GM21528 (cell line): Measurements from ENCODE around the gene ZNF518A.
A peak's percentile ranks its signal among the peaks of the same experiment; 100 is the strongest.
"Not testable (repeated sequence)": the region's sequence is repeated elsewhere in the genome, so short reads cannot be mapped to it uniquely, and the experiment has no call there.

ENCODE experiments used
- ATAC-seq: cut with Tn5 transposase; IDR thresholded peaks from one replicate; pipeline ENCODE4 v1.9.1; 2021; ENCODE audit warnings: mild to moderate bottlenecking, moderate library complexity; ENCODE audit not compliant: unreplicated experiment, low FRiP score

Gene ZNF518A

GRCh38 chr10:96130326-96130995, 364 bp downstream of the ZNF518A start:
- peak; percentile 66 for ATAC-seq

DNA sequence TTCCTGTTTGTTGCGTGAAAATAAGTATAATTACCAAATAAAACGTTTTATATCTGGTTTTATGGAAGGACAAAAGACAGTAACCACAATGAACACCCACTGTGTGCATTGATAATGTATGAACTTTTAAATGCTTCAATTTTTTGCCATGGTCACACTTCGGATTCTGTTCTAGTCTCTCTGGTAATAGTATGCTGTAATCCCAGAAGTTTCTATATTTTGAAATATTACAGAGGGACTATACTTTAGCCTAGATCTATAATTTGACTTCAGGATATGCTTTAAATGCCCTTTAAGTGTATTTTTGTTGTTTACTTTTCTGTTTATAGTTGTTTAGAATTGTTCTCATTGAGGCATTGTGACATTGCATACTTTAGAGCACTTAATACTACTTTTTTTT, 1.5 kb downstream of the ZNF518A start:
- no peak for ATAC-seq

DNA sequence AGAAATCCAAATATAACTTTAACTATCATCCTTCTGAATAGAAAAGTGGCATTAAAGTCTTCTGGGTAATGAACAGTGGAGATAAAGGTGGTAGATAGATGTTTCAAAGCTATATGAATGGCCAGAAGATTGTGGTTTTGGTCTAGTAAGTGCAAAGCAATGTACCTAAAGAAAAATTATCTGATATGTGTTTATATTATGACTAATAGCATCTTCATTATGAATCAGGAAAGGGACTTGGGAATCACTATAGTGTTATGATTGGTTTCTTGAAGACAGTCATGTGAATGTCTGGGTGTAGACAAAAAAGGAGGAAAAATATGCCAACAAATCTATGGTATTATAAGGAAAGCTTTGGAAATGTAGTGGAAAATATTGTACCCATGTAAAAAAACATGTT, 3.0 kb downstream of the ZNF518A start:
- ATAC-seq: no peak

DNA sequence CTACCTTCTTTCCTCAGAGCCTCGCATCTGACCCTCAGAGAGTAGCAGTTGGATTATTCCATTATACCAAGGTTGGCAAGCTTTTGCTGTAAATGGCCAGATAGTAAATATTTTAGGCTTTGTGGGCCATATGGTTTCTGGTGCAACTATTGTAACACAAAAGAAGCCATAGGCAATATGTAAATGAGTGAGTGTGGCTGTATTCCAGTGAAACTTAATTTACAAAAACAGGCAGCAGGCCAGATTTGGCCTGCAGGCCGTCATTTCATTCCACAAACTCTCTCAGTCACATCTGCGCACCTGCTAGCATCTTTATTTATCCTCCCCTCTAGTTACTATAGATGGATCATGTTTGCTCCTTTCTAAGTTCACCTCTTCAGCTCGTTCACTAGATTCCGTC, 6.7 kb downstream of the ZNF518A start:
- no peak for ATAC-seq

GRCh38 chr10:96137567-96137966, 7.5 kb downstream of the ZNF518A start:
- no peak for ATAC-seq

DNA sequence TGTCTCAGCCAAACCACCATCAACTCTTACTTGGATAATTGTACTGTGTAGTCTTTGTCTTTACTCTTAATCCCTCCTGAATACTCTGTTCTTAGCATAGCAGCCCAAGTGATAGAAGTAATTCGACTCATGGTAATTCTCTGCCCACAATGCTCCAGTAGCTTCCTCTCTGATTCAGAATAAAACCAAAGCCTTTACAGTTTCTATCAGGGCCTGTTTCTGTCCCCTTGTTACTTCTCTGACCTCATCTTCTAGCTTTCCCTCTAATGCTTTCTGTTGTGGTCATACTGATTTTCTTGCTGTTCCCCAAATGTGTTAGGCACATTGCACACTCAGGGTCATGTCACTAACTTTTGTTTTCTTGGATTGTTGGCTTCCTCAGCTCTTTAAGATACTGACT, 8.0 kb downstream of the ZNF518A start:
- peak; percentile 78 for ATAC-seq

DNA sequence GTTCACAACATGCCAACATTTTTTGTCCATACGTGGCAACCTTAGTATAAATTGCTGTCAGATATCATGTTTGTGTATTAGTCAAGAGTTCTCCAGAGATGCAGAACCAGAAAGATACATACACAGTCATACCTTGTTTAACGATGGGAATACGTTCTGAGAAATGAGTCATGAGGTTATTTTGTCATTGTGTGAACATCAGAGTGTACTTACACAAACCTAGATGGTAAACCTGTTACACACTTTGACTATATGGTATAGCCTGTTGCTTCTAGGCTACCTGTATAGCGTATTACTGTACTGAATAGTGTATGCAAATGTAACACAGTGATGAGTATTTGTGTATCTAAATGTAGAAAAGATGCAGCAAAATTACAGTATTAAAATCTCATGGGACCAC, 22.3 kb downstream of the ZNF518A start:
- no peak for ATAC-seq

DNA sequence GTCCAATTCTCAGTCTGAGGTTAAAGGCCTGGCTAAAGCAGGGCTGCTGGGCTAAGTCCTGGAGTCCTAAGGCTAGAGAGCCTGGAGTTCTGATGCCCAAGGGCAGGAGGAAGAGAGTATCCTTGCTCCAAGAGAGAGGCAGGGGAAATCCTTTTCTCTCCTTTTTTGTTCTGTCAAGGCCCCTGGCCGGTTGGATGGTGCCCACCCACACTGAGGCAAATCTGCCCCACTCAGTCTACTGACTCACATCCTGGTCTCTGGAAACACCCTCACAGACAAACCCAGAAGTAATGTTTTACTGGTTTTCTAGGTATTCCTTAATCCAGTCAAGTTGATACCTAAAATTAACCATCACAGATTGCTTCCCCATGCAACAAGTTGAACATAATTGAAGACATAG, 23.0 kb downstream of the ZNF518A start:
- no peak for ATAC-seq

DNA sequence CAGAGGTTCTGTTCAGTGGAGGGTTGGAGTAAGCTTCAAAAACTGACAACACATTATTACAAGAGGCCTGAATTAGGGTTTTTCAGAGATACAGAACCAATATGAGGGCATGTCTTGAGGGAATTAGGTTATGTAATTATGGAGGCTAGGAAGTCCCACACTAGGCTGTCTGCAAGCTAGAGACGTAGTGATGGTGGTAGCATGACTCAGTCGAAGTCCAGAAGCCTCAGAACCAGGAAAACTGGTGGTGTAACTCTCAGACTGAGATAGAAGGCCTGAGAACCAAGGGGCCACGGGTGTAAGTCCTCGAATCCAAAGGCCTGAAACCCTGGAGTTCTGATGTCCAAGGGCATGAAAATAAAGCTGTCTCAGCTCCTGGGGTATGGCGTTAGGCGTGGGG, 35.6 kb downstream of the ZNF518A start:
- ATAC-seq: no peak

DNA sequence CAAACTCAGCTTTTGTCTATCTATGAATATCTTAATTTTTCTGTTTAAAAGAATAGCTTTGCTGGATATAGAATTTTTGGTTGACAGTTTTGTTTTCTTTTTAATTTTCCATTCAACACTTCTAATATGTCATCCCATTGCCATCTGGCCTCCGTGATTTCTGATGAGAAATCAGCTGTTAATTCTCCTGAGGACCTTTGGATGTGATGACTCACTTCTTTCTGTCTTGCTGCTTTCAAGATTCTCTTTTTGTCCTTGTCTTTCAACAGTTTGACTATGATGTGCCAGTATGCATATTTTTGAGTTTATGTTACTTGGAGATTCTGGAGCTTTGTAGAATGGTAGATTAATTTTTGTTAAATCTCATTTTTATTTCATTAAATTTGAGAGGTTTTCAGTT, 38.4 kb downstream of the ZNF518A start:
- ATAC-seq: no peak

- ATAC-seq: no peak
Observed at GRCh38 chr10:96170230-96170629, 40.1 kb downstream of the ZNF518A start.

DNA sequence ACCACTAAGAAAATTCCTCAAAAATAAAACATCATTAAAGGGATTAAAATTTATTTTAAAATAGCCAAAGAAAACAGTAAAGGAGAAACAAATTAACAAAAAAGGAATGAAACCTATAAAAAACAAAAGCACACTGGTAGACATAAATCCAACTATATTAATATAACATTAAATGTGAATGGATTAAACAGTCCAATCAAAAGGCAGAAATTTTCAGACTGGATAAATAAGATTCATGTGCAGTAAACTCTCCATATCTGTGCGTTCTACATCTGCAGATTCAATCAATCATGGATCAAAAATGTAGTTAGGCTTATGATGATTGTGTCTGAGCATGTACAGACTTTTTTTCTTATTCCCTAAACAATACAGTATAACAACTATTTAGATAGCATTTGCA, 42.6 kb downstream of the ZNF518A start:
- no peak for ATAC-seq

DNA sequence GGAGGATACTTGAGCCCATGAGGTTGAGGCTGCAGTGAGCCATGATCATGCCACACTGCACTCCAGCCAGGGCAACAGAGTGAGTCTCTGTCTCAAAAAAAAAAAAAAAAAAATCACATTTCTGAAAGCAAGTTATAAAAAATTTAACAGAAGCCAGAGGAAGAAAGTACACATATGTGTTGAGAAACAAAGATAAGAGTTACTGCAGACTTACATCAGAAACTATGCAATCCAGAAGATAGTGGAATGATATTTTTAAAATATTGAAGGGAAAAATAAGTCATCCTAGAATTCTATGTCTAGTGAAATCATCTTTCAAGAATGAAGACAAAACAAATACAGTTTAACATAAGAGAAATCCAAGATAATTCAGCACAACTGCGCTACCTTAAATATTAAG, 46.9 kb downstream of the ZNF518A start:
- no peak for ATAC-seq

- ATAC-seq: no peak
Observed at GRCh38 chr10:96188421-96188820, 58.3 kb downstream of the ZNF518A start.

DNA sequence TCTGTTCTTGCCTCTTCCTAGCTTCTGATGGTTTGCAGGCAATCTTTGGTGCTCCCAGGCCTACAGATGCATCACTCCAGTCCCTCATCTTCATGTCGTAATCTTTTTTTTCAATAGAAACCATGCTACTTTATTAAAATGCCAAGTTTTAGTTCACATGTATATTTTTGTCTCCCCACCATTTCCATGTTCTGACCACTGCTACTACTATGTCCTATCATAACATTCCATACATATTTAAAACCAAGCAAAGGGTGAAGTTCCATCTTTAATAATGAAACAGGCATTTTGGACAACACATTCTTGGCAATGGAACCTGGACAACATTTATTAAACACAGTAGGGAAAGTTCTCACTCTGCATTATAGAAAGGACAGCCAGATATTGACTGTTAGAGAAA, 58.8 kb downstream of the ZNF518A start:
- no peak for ATAC-seq

DNA sequence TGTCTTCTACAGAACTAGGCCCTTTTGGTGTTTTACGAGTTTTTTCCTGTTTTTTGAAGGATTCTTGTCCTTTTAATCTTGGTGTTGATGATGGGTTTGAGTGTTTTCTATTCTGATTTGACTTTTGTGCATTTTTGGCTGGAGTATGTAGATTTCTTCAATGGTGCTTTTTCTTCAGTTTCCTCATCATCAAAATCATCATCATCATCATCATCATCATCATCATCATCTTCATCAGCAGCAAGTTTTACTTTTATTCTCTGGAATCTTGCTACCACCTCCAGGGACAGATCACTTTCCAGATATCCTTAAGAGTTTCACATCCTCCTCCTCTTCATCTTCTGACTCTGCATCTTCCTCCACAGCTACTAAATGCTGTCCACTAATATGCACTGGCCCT, 59.4 kb downstream of the ZNF518A start:
- not testable (repeated sequence) for ATAC-seq

GRCh38 chr10:96201525-96201924, 71.4 kb downstream of the ZNF518A start:
- ATAC-seq: no peak

- ATAC-seq: no peak
Observed at GRCh38 chr10:96205580-96205979, 75.5 kb downstream of the ZNF518A start.

DNA sequence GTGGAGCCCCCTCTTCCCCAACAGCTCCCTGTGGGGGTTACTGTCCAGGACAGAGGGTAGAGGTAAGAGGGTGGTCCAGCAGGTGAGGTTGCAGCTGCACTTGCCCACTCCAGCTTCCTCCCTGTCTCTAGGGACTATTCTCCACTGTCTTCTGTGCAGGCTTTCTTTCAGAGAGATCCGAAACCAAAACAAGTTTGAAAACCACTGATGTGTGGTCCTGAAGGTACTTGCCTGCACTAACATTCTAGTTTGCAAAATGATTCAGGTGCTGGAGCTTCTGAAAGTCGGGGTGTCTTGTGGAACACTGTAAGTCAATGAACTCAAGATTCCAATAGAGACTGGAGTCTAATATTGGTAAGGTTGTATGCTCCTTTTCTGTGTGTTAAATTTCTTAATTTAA, 78.2 kb downstream of the ZNF518A start:
- ATAC-seq: peak; percentile 73

GRCh38 chr10:96208946-96209345, 78.8 kb downstream of the ZNF518A start:
- no peak for ATAC-seq

DNA sequence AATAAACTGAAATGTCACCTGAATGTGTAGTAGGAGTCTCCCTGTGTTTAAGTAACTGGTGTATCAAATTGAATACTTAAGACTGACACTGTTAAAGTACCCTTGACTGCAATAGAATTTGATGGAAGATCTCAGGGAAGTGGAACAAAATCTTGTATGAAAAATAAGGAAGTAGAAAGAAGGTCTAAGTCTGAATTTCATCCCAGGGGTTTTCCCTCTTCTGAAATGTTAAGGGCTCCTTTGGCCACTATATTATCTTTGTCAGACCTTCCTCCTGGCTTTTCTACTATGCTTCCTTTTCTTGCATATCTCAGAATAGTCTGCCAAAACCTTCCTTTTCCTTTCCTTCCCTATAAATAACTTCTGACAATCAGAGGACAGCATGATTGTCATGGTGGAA, 81.7 kb downstream of the ZNF518A start:
- ATAC-seq: no peak

DNA sequence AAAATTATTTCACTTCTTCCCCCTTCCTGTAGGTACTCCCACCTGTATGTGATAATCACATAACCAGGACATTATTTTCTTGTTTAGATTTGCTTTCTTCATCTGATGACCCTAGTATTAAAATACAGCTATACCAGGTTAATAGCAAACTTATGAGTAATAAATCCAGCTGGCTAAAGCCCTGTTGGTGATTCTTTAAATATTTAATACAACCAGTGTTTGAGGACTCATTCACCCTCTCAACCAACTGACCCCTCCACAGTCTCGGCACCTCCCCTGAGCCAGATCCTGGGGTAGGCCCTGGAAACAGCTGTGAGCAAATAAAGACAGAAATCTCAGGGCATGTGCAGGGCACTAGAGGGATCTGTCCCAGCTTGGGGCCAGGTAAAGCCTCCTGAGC, 82.8 kb downstream of the ZNF518A start:
- no peak for ATAC-seq
